Measurements from ENCODE around the gene ERP27.

DNA sequence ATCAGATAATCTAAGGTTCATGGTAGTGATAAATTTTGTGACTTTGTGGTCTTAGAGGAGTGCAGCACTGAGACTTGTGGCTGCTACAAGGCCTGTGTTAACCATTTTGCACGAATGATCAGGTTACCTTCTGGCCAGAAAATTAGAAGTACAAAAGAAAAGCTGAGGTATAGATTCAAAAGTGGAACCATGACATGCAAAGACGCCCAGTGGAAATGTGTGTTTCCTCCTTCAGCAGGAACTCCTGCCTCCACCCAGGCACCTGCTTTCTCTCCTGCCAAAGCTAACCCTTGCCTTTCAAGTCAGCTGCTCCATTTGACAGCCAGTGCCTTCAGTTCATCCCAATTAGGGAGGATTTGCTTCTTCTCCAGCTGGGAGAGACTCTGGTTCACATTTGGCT, 44.7 kb upstream of the ERP27 start:
- TF ChIP-seq, protein P1, sequence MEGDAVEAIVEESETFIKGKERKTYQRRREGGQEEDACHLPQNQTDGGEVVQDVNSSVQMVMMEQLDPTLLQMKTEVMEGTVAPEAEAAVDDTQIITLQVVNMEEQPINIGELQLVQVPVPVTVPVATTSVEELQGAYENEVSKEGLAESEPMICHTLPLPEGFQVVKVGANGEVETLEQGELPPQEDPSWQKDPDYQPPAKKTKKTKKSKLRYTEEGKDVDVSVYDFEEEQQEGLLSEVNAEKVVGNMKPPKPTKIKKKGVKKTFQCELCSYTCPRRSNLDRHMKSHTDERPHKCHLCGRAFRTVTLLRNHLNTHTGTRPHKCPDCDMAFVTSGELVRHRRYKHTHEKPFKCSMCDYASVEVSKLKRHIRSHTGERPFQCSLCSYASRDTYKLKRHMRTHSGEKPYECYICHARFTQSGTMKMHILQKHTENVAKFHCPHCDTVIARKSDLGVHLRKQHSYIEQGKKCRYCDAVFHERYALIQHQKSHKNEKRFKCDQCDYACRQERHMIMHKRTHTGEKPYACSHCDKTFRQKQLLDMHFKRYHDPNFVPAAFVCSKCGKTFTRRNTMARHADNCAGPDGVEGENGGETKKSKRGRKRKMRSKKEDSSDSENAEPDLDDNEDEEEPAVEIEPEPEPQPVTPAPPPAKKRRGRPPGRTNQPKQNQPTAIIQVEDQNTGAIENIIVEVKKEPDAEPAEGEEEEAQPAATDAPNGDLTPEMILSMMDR (IDR thresholded peaks at IDR 0.05 in 8 of 11, conservative IDR thresholded peaks at IDR 0.05 in 3 of 11), result no peak
- no peak for TF ChIP-seq POLR2A (IDR thresholded peaks at IDR 0.05)
